Kidney epithelial cell (primary cell): ENCODE results near the gene ARMS2. TPM values are rescaled to one million over a fixed set of nuclear protein-coding genes. Genes with fewer than 3 reads are reported as not detected.

Source experiments
- DNase-seq: peaks from one replicate; pipeline ENCODE4 v3.0.0-alpha.2; 2010; ENCODE audit warnings: low read depth
- H3K27me3 ChIP-seq: 2 replicates; pipeline ENCODE4 v1.6.0; 2011; ENCODE audit warnings: low read length; ENCODE audit not compliant: control insufficient read depth, insufficient read depth
- H3K36me3 ChIP-seq: 2 replicates; pipeline ENCODE4 v1.5.1; 2011; ENCODE audit warnings: low read length; ENCODE audit not compliant: control insufficient read depth, insufficient read depth
- H3K4me3 ChIP-seq: 2 replicates; pipeline ENCODE4 v1.5.1; 2011; ENCODE audit warnings: low read depth, mild to moderate bottlenecking, control low read depth, low read length
- CTCF ChIP-seq: IDR thresholded peaks from 2 replicates; pipeline ENCODE4 v1.5.1; 2011; ENCODE audit warnings: mild to moderate bottlenecking, moderate library complexity, low read length, control low read depth, inconsistent platforms; ENCODE audit not compliant: insufficient read depth, poor library complexity, severe bottlenecking
- total RNA-seq: library from RNA; depleted of rRNA; stranded (reverse); fragments of >200 nt; gene quantifications from 2 replicates; pipeline ENCODE4 v1.2.3, GENCODE V29; 2015

ARMS2 gene
- total RNA-seq, 1 donor from 2014 or later: not detected

GRCh38 chr10:122445469-122445868 lies 9.0 kb upstream of the ARMS2 start:
- DNase-seq: no peak
- Histone ChIP-seq H3K4me3 (no peak overlapping the region), H3K36me3 (no peaks in the 10 kb centered on the region), H3K27me3 (no peaks in the 10 kb centered on the region)
- TF ChIP-seq CTCF: no peak

- TF ChIP-seq CTCF: no peak
- no peaks in the 10 kb centered on the region for H3K27me3 ChIP-seq
- H3K4me3 ChIP-seq: no peak overlapping the region
- no peak for DNase-seq
- no peaks in the 10 kb centered on the region for H3K36me3 ChIP-seq
These were observed 8.5 kb upstream of the ARMS2 start for GRCh38 chr10:122445904-122446303.

GRCh38 chr10:122446668-122447423 lies 7.6 kb upstream of the ARMS2 start:
- Histone ChIP-seq H3K36me3 (no peaks in the 10 kb centered on the region), H3K4me3 (no peak overlapping the region), H3K27me3 (no peaks in the 10 kb centered on the region)
- TF ChIP-seq CTCF: no peak
- no peak for DNase-seq

GRCh38 chr10:122448600-122448999 lies 5.9 kb upstream of the ARMS2 start:
- Histone ChIP-seq H3K27me3 (no peaks in the 10 kb centered on the region), H3K36me3 (no peaks in the 10 kb centered on the region), H3K4me3 (no peak overlapping the region)
- DNase-seq: no peak
- TF ChIP-seq CTCF: no peak

GRCh38 chr10:122449153-122449552 lies 5.3 kb upstream of the ARMS2 start:
- TF ChIP-seq CTCF: no peak
- H3K27me3 ChIP-seq: no peaks in the 10 kb centered on the region
- H3K36me3 ChIP-seq: no peaks in the 10 kb centered on the region
- no peak for DNase-seq
- no peak overlapping the region for H3K4me3 ChIP-seq
